K562 (cell line): ENCODE measurements around the gene TADA1. TPM values are rescaled to one million over a fixed set of nuclear protein-coding genes. Genes with fewer than 3 reads are reported as not detected.
A peak's percentile ranks its signal among the peaks of the same experiment; 100 is the strongest.

Source experiments
- ATAC-seq: fragments of 200-7000 bp; cut with Tn5 transposase; 3 replicates; pipeline ENCODE4 v1.9.1; 2020; ENCODE audit warnings: moderate library complexity
- BruUV-seq: library from RNA; stranded (reverse); fragments of 400-500 nt; replicated peaks from 2 replicates; lab custom pipeline; 2021; lab: Mats Ljungman, UMichigan
- CTCF ChIA-PET: fragments of 300-600 bp; formaldehyde crosslinking; extraction: SDS; loops from one replicate; lab custom pipeline; 2021; ENCODE audit warnings: low intra/inter-chr PET ratio; lab: Yijun Ruan, JAX
- POLR2A ChIA-PET: fragments of 300-600, 350-650 bp; sonication (Branson Sonifier 250); formaldehyde crosslinking; extraction: SDS; loops from one replicate; lab custom pipeline; 2021; ENCODE audit warnings: antibody characterized with exemption, inconsistent platforms; lab: Yijun Ruan, JAX
- DNase-seq, 4 experiments: peaks; one replicate each; pipeline versions ENCODE4 v3.0.0 to v3.0.0-alpha.2; 2011 to 2018; ENCODE audit warnings: low spot score in 3 of 4, mixed read lengths in 3 of 4; ENCODE audit errors: extremely low read depth in 1 of 4
- FAIRE-seq: peaks from 2 replicates; lab custom pipeline; 2011; peaks lifted over from hg19 to GRCh38; lab: Jason Lieb, UNC
- H2AFZ ChIP-seq: 2 replicates; pipeline ENCODE4 v1.6.0; 2011; ENCODE audit warnings: low read depth, low read length, control low read depth, inconsistent platforms
- H3K27ac ChIP-seq: fragments of 200-600 bp; 3 replicates; pipeline ENCODE4 v1.8.0; 2011; ENCODE audit warnings: low read depth, mild to moderate bottlenecking, control low read depth, inconsistent platforms, low read length, moderate library complexity, mixed read lengths; ENCODE audit errors: extremely low read depth
- H3K27me3 ChIP-seq, 2 experiments: fragments of 300-600 bp in 1 of 2; 2 replicates in 1 of 2; 3 replicates in 1 of 2; pipeline versions ENCODE4 v1.6.0 to v1.8.0; 2011; ENCODE audit warnings: inconsistent platforms in 2 of 2, low read length in 2 of 2, mild to moderate bottlenecking in 1 of 2, mixed read lengths in 1 of 2, moderate library complexity in 1 of 2; ENCODE audit not compliant: control insufficient read depth in 2 of 2, insufficient read depth in 2 of 2
- H3K36me3 ChIP-seq: fragments of 300-600 bp; 3 replicates; pipeline ENCODE4 v1.8.0; 2011; ENCODE audit warnings: mild to moderate bottlenecking, low read length, inconsistent platforms; ENCODE audit not compliant: control insufficient read depth, insufficient read depth
- H3K4me1 ChIP-seq, 2 experiments: fragments of 200-600 bp in 1 of 2; replicated peaks in 1 of 2; 2 replicates in 1 of 2; 3 replicates in 1 of 2; pipeline versions ENCODE4 v1.5.1 to v1.8.0; 2011; ENCODE audit warnings: inconsistent platforms in 2 of 2, low read length in 2 of 2, mild to moderate bottlenecking in 1 of 2, mixed read lengths in 1 of 2, moderate library complexity in 1 of 2; ENCODE audit not compliant: control insufficient read depth in 2 of 2, insufficient read depth in 2 of 2
- H3K4me2 ChIP-seq: 2 replicates; pipeline ENCODE4 v1.6.1; 2011; ENCODE audit warnings: low read length, control low read depth, inconsistent platforms, mixed read lengths; ENCODE audit not compliant: insufficient read depth
- H3K4me3 ChIP-seq: fragments of 200-600 bp; sonication (generic), shearing (Covaris generic); 2 replicates; pipeline ENCODE4 v1.5.1; 2016; ENCODE audit warnings: control low read depth, inconsistent platforms
- H3K79me2 ChIP-seq: fragments of 200-600 bp; 3 replicates; pipeline ENCODE4 v1.8.0; 2011; ENCODE audit warnings: low read length, inconsistent platforms; ENCODE audit not compliant: control insufficient read depth, insufficient read depth
- H3K9ac ChIP-seq, 2 experiments: 2 replicates each; pipeline versions ENCODE4 v1.6.0 to v1.6.1; 2011; ENCODE audit warnings: low read depth in 2 of 2, low read length in 2 of 2, control low read depth in 1 of 2, inconsistent platforms in 1 of 2, mild to moderate bottlenecking in 1 of 2, mixed read lengths in 1 of 2; ENCODE audit not compliant: insufficient read depth in 1 of 2
- H3K9me1 ChIP-seq: one replicate; pipeline ENCODE4 v1.6.0; 2011; ENCODE audit warnings: inconsistent platforms, mild to moderate bottlenecking, low read length, moderate library complexity; ENCODE audit not compliant: control insufficient read depth, insufficient read depth
- H3K9me3 ChIP-seq: replicated peaks from 2 replicates; pipeline ENCODE4 v1.5.1; 2011; ENCODE audit warnings: low read depth, low read length, inconsistent platforms; ENCODE audit not compliant: control insufficient read depth, insufficient read depth
- H4K20me1 ChIP-seq: replicated peaks from 2 replicates; pipeline ENCODE4 v1.6.1; 2011; ENCODE audit warnings: low read length, inconsistent platforms, mixed read lengths; ENCODE audit not compliant: control insufficient read depth, insufficient read depth
- CC2D1A ChIP-seq: fragments of 450-650 bp; IDR thresholded peaks from 2 replicates; pipeline ENCODE4 v1.6.1; 2017; ENCODE audit warnings: mild to moderate bottlenecking
- NFIC ChIP-seq: fragments of 450-650 bp; IDR thresholded peaks from 2 replicates; pipeline ENCODE4 v1.6.1; 2017; ENCODE audit warnings: mild to moderate bottlenecking, inconsistent platforms
- POLR2A ChIP-seq: fragments of 450-650 bp; conservative IDR thresholded peaks from 2 replicates; pipeline ENCODE4 v1.6.1; 2016
- POLR2B ChIP-seq: fragments of 450-650 bp; IDR thresholded peaks from 2 replicates; pipeline ENCODE4 v1.6.1; 2018; ENCODE audit warnings: low read depth; ENCODE audit not compliant: partially characterized antibody
- POLR2G ChIP-seq: fragments of 200-400 bp; formaldehyde crosslinking; IDR thresholded peaks from 2 replicates; pipeline ENCODE4 v1.6.1; 2017; ENCODE audit warnings: low read depth, mild to moderate bottlenecking, antibody characterized with exemption, low read length, moderate library complexity
- SRSF3 ChIP-seq: fragments of 200-400 bp; formaldehyde crosslinking; IDR thresholded peaks from 2 replicates; pipeline ENCODE4 v1.6.1; 2016; ENCODE audit warnings: mild to moderate bottlenecking, low read length, moderate library complexity; ENCODE audit not compliant: insufficient read depth
- SUPT5H ChIP-seq: fragments of 450-650 bp; IDR thresholded peaks from 2 replicates; pipeline ENCODE4 v1.6.1; 2016
- WGBS: fragments of 100-300 bp; shearing (Covaris generic); methylation state at CpG from one replicate; pipeline ENCODE4 v1.1.6; 2016; ENCODE audit warnings: low coverage, mixed read lengths; ENCODE audit not compliant: insufficient coverage; ENCODE audit errors: missing lambda C conversion rate; 5-methylcytosine and 5-hydroxymethylcytosine counted together
- in situ Hi-C: fragments of 300-500 bp; cut with MboI; formaldehyde crosslinking; loops from 4 replicates; pipeline ENCODE4 v1.15.0; 2018; ENCODE audit warnings: inconsistent platforms, mixed read lengths
- intact Hi-C: fragments of 100-400 bp; cut with micrococcal nuclease; formaldehyde crosslinking; loops from 2 replicates; pipeline ENCODE4 v1.14.2; 2022
- polyA plus RNA-seq, 8 experiments: library from polyadenylated mRNA; depleted of rRNA in 4 of 8; stranded (reverse) in 5 of 8; unstranded in 3 of 8; fragments of >200 nt; fragmentation: Nextera tagmentation in 2 of 8; fragmentation: Illumina TruSeq in 1 of 8; extraction: Ambion mirVana in 2 of 8; extraction: Trizol in 1 of 8; gene quantifications; 2 replicates each; pipeline versions ENCODE4 v1.2.1 to v1.2.3, GENCODE V29; 2011 to 2014; ENCODE audit warnings: inconsistent platforms in 1 of 8, missing spikeins in 1 of 8
- total RNA-seq, 7 experiments: library from RNA; depleted of rRNA in 6 of 7; stranded (reverse); fragments of >200 nt in 6 of 7; fragmentation: Illumina TruSeq in 2 of 7; extraction: Trizol in 2 of 7; gene quantifications; 2 replicates each; pipeline versions ENCODE4 v1.2.1 to v1.2.3, GENCODE V29; 2011 to 2021; ENCODE audit warnings: low replicate concordance in 1 of 7

Gene TADA1
- total and polyA plus RNA-seq, 9 of the 15 experiments (the other 6 are each of a cell fraction or from before 2014, with no cell fraction given), result 15.9 to 76.5 (median 28.7) TPM

- no peak overlapping the region for H3K4me3 ChIP-seq
- CTCF ChIA-PET, result no interaction called here
- no peak for DNase-seq
Measured at GRCh38 chr1:166855558-166855957, 20.5 kb downstream of the TADA1 start.

GRCh38 chr1:166852918-166853317, 23.1 kb downstream of the TADA1 start:
- Histone ChIP-seq H3K27ac (no peak overlapping the region), H3K36me3 (peaks cover 100% of the 10 kb centered on the region), H3K79me2 (no peaks in the 10 kb centered on the region), H3K4me1 (no peaks in the 10 kb centered on the region), H3K9me3 (no peaks in the 10 kb centered on the region), H4K20me1 (no peaks in the 10 kb centered on the region; the same call in 1 of the 2 replicates), H3K9ac (no peak overlapping the region), H3K4me3 (no peak overlapping the region), H3K4me2 (no peak overlapping the region), H3K9me1 (no peaks in the 10 kb centered on the region), H3K27me3 (no peaks in the 10 kb centered on the region), H2AFZ (no peak overlapping the region)
- CTCF ChIA-PET, result no interaction called here
- peak; percentile 6 for FAIRE-seq
- no TSS peak for BruUV-seq
- intact Hi-C loops (no loop called here), in situ Hi-C loops (no loop called here)
- no peak for ATAC-seq
- POLR2A ChIA-PET, result interaction anchor here (1.1 to 2.2 kb wide), 2 partner anchors 12 to 24 kb away, joined by 3 to 9 read pairs; no protein-coding TSS in a partner anchor
- TF ChIP-seq NFIC, result peak; percentile 85
- no peak for TF ChIP-seq CC2D1A
- DNase-seq, result no peak
- 80% methylated on average over 1 of the region's 1 CpG for WGBS

More at GRCh38 chr1:166855558-166855957, 20.5 kb downstream of the TADA1 start:
- no peak overlapping the region for H3K27ac ChIP-seq
- POLR2A ChIA-PET, result interaction anchor here (0.6 to 1.7 kb wide), 4 partner anchors 15 to 161 kb away, joined by 3 to 7 read pairs (median 4); no protein-coding TSS in a partner anchor
- H2AFZ ChIP-seq, result no peak overlapping the region
- no peak overlapping the region for H3K4me2 ChIP-seq
- H4K20me1 ChIP-seq, result no peaks in the 10 kb centered on the region
- no peaks in the 10 kb centered on the region for H3K9me1 ChIP-seq
- 91% methylated on average over 3 of the region's 3 CpGs for WGBS
- no peak overlapping the region for H3K9ac ChIP-seq
- H3K27me3 ChIP-seq, result no peaks in the 10 kb centered on the region
- no peaks in the 10 kb centered on the region; a peak in 1 of 5 replicates for H3K4me1 ChIP-seq
- intact Hi-C loops, result no loop called here
- FAIRE-seq (no peak), ATAC-seq (peak; percentile 48)
- in situ Hi-C loops, result no loop called here
- no peaks in the 10 kb centered on the region for H3K79me2 ChIP-seq
- TF ChIP-seq SUPT5H, result peak; percentile 21; the same call in 1 of the 2 replicates
- peak; percentile 39 for TF ChIP-seq POLR2B
- no peak for TF ChIP-seq SRSF3
- peak; percentile 52; the same call in 1 of the 2 replicates for TF ChIP-seq POLR2A
- TF ChIP-seq POLR2G, result 0 out of 2 replicates have a peak, but pooled peaks have one; percentile 32
- no peaks in the 10 kb centered on the region for H3K9me3 ChIP-seq
- H3K36me3 ChIP-seq, result peaks cover 100% of the 10 kb centered on the region
- BruUV-seq, result no TSS peak
